ENCODE measurements around the gene HDAC7.
"Not testable (repeated sequence)": the region's sequence is repeated elsewhere in the genome, so short reads cannot be mapped to it uniquely, and the experiment has no call there.

HDAC7 gene

GRCh38 chr12:47850153-47851084, 30.7 kb upstream of the HDAC7 start:
- no peak for TF ChIP-seq Cebpa-rat (IDR thresholded peaks at IDR 0.05)
- Histone ChIP-seq H3K4me2 (no peak overlapping the region), H3K36me3 (peaks cover 14% of the 10 kb centered on the region; the same call in 1 of the 2 replicates)

DNA sequence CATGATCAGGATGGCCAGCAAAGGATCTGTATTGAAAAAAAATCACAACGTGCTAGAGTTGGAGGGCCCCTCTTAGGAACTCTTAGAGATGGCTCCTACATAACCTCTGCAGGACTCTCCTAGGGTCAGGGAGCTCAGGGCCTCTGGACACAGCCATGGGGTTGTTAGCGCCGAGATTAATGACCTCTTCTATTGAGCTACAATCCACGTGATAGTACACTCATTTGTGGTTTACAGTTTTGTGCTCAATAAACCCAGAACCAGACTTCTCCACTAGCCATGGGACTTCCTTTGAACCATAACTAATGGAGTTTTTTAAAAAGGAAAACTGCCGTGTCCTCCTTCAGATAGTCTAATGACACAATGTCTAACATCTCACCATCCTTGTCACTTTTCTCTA, 29.6 kb upstream of the HDAC7 start:
- Histone ChIP-seq H3K27ac (no peak overlapping the region), H3K9me3 (no peaks in the 10 kb centered on the region), H3K4me2 (no peak overlapping the region), H3K27me3 (no peaks in the 10 kb centered on the region), H4K20me1 (no peaks in the 10 kb centered on the region), H3K36me3 (peaks cover 9% of the 10 kb centered on the region; the same call in 1 of the 2 replicates), H3K4me1 (peaks cover 4% of the 10 kb centered on the region), H3K4me3 (no peak overlapping the region), H3K9ac (no peak overlapping the region)
- TF ChIP-seq Cebpa-rat (IDR thresholded peaks at IDR 0.05) = no peak

More at GRCh38 chr12:47850153-47851084, 30.7 kb upstream of the HDAC7 start:
- H4K20me1 ChIP-seq = no peaks in the 10 kb centered on the region
- H3K9ac ChIP-seq = no peak overlapping the region
- no peaks in the 10 kb centered on the region for H3K9me3 ChIP-seq
- no peak overlapping the region for H3K4me3 ChIP-seq
- no peaks in the 10 kb centered on the region for H3K27me3 ChIP-seq
- no peak overlapping the region for H3K27ac ChIP-seq
- no peaks in the 10 kb centered on the region for H3K4me1 ChIP-seq

DNA sequence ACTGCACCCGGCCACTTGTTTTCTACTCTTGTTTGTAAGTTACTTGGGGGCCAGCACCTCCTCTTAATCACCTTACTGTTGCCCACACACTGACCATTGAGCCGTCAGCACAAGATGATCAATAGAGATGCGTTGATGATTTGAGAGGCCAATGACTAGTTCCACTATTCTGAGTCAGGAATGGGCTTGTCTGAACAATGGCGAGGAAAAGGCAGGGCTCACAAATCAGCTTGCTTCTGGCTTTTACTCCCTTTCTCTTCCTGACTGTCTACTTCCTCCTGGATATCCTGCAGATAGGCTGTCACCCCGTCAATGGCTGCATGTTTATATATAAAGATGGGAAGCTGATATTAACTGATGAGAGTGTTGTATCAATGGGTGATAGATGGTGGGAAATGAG, 29.1 kb upstream of the HDAC7 start:
- Histone ChIP-seq H3K9ac (no peak overlapping the region), H3K27ac (no peak overlapping the region)

GRCh38 chr12:47846294-47846996, 26.7 kb upstream of the HDAC7 start:
- Histone ChIP-seq H4K20me1 (no peaks in the 10 kb centered on the region), H3K27me3 (no peaks in the 10 kb centered on the region), H3K36me3 (peaks cover 7% of the 10 kb centered on the region; the same call in 1 of the 2 replicates), H3K9me3 (no peaks in the 10 kb centered on the region), H3K4me2 (no peak overlapping the region), H3K27ac (no peak overlapping the region), H3K4me3 (no peak overlapping the region), H3K4me1 (peaks cover 13% of the 10 kb centered on the region), H3K9ac (no peak overlapping the region)
- TF ChIP-seq Cebpa-rat (IDR thresholded peaks at IDR 0.05) = no peak

More for the DNA sequence above, 29.1 kb upstream of the HDAC7 start:
- H3K27me3 ChIP-seq = no peaks in the 10 kb centered on the region
- no peak overlapping the region for H3K4me2 ChIP-seq
- no peaks in the 10 kb centered on the region for H4K20me1 ChIP-seq
- H3K4me1 ChIP-seq = peaks cover 8% of the 10 kb centered on the region
- no peak overlapping the region for H3K4me3 ChIP-seq
- H3K9me3 ChIP-seq = no peaks in the 10 kb centered on the region
- H3K36me3 ChIP-seq = peaks cover 7% of the 10 kb centered on the region; the same call in 1 of the 2 replicates
- no peak for TF ChIP-seq Cebpa-rat (IDR thresholded peaks at IDR 0.05)

DNA sequence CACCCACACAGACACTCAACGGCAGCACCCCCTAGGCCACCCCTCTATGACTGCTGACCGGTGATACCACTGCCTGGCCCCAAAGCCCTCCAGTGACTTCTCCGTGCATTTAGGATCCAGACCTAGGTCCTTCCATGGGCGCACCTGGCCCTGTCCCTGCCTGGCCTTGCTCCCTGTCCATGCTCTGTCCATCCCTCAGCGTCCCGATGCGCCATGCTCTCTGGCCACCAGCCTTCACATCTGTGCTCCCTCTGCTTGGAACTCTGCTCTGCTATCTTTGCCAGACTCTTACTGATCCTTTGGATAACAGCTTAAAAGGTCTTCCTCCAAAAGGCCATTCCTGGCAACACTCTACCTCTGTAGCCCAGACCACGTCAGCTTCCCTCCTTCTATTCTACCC, 25.4 kb upstream of the HDAC7 start:
- Histone ChIP-seq H3K27ac (no peak overlapping the region), H3K9ac (no peak overlapping the region), H3K36me3 (peaks cover 7% of the 10 kb centered on the region; the same call in 1 of the 2 replicates), H3K4me3 (no peak overlapping the region), H3K27me3 (no peaks in the 10 kb centered on the region), H3K4me2 (no peak overlapping the region), H3K4me1 (peaks cover 13% of the 10 kb centered on the region), H3K9me3 (no peaks in the 10 kb centered on the region), H4K20me1 (no peaks in the 10 kb centered on the region)
- TF ChIP-seq Cebpa-rat (IDR thresholded peaks at IDR 0.05) = no peak

DNA sequence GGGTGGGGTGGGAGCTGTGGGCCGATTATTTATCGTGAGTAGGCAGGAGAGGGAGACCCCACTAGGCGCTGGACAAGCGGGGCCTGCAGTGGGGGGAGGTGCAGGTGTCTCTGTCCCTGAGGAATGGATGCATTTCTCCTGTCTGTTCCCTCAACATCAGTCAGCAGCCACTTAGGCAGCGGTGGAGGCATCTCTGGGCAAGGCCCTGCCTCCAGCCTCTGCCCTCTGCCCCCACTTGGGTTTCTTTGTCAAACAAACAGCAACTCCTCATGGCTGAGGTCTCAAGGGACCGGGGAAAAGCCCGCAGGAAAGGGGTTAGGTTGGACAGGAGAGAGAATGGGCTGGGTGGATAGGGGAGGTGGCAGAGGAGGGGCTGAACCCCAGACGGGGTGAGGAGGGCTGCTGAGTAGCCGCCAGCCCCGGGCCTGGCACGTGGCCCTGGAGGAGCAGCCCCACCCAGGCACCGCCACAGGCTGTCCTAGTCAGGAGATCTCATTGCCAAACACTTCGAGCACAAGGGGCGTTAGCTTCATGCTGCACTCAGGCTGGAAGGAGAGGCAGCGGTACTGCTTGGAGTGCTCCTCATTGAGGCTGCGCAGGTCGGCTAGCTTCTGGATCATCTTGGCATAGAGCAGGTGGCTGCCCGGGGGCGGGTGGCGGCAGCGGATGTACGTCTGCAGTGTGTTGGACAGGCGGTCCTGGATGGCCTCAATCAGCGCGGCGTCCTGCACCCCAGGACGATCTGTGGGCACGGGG, 24.7 kb upstream of the HDAC7 start:
- Histone ChIP-seq H4K20me1 (no peaks in the 10 kb centered on the region), H3K4me3 (no peak overlapping the region), H3K9ac (no peak overlapping the region), H3K9me3 (no peaks in the 10 kb centered on the region), H3K27me3 (no peaks in the 10 kb centered on the region), H3K4me1 (peaks cover 13% of the 10 kb centered on the region), H3K27ac (no peak overlapping the region), H3K4me2 (0 out of 2 replicates have a peak overlapping the region, but pooled peaks have one; percentile 26), H3K36me3 (peaks cover 7% of the 10 kb centered on the region; the same call in 1 of the 2 replicates)
- TF ChIP-seq Cebpa-rat (IDR thresholded peaks at IDR 0.05) = no peak

DNA sequence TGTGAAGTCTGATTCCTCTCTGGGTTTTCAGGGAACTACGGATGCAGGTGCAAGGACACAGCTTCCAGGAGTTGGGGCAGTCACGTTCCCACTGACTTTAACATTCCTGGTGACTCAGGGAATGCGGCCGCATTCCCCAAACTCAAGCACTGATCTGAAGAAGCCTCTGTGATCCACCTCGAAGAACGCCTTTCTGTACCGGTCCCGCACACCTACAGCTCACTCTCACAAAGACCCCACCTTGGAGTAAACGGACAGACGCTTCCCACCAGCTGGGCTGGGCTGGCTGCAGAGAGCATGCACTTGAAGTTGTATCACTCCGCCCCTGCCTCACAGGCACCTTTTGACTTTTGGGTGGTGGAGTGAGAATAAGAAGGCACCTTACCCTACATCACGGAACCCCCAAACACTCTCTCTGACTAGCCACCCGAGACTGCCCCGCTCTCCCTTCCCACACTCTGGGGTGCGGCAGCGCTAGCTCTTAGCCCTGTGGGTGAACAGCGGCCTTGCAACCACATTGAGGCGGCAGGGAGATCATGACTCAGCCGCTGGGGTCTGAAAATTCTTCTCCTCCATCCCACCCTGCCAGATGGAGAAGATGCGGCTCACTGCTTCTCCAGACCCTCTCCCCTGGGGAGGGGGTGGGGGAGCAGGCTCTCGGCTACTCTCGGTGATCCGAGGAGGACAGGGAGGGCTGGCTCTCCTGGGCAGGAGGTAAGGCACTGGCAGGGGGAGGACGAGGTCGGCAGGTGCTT, 23.7 kb upstream of the HDAC7 start:
- no peak overlapping the region for H3K4me3 ChIP-seq
- H3K9me3 ChIP-seq = no peaks in the 10 kb centered on the region
- H3K27ac ChIP-seq = no peak overlapping the region
- H3K4me2 ChIP-seq = peak overlapping the region; percentile 36
- TF ChIP-seq Cebpa-rat (IDR thresholded peaks at IDR 0.05) = no peak
- peaks cover 13% of the 10 kb centered on the region for H3K4me1 ChIP-seq
- H3K36me3 ChIP-seq = peaks cover 7% of the 10 kb centered on the region; the same call in 1 of the 2 replicates
- H4K20me1 ChIP-seq = no peaks in the 10 kb centered on the region
- no peaks in the 10 kb centered on the region for H3K27me3 ChIP-seq
- H3K9ac ChIP-seq = no peak overlapping the region

GRCh38 chr12:47842543-47842942, 22.8 kb upstream of the HDAC7 start:
- H3K36me3 ChIP-seq, H3K27ac ChIP-seq, H3K4me3 ChIP-seq, H3K9me3 ChIP-seq, H4K20me1 ChIP-seq, H3K4me2 ChIP-seq, H3K27me3 ChIP-seq, H3K9ac ChIP-seq: not testable (repeated sequence)
- H3K4me1 ChIP-seq = peaks cover 13% of the 10 kb centered on the region

- Histone ChIP-seq H3K4me1 (peaks cover 13% of the 10 kb centered on the region), H3K36me3 (peaks cover 7% of the 10 kb centered on the region; the same call in 1 of the 2 replicates), H3K9ac (no peak overlapping the region), H3K4me2 (no peak overlapping the region), H3K27me3 (no peaks in the 10 kb centered on the region), H3K4me3 (no peak overlapping the region), H4K20me1 (no peaks in the 10 kb centered on the region), H3K27ac (no peak overlapping the region), H3K9me3 (no peaks in the 10 kb centered on the region)
- TF ChIP-seq Cebpa-rat (IDR thresholded peaks at IDR 0.05) = no peak
Measured at GRCh38 chr12:47841910-47842309, 22.2 kb upstream of the HDAC7 start.
